ENCODE measurements around the gene TFAP2E.
"Not testable (repeated sequence)": the region's sequence is repeated elsewhere in the genome, so short reads cannot be mapped to it uniquely, and the experiment has no call there.

TFAP2E gene

GRCh38 chr1:35574125-35574654 is 1.1 kb downstream of the TFAP2E start:
- DNase-seq (ENCODE audit: low read depth), result no peak

GRCh38 chr1:35574655-35575415 is 1.7 kb downstream of the TFAP2E start:
- DNase-seq (ENCODE audit: low read depth), result no peak

GRCh38 chr1:35575416-35575958 is 2.4 kb downstream of the TFAP2E start:
- no peak for DNase-seq (ENCODE audit: low read depth)

DNA sequence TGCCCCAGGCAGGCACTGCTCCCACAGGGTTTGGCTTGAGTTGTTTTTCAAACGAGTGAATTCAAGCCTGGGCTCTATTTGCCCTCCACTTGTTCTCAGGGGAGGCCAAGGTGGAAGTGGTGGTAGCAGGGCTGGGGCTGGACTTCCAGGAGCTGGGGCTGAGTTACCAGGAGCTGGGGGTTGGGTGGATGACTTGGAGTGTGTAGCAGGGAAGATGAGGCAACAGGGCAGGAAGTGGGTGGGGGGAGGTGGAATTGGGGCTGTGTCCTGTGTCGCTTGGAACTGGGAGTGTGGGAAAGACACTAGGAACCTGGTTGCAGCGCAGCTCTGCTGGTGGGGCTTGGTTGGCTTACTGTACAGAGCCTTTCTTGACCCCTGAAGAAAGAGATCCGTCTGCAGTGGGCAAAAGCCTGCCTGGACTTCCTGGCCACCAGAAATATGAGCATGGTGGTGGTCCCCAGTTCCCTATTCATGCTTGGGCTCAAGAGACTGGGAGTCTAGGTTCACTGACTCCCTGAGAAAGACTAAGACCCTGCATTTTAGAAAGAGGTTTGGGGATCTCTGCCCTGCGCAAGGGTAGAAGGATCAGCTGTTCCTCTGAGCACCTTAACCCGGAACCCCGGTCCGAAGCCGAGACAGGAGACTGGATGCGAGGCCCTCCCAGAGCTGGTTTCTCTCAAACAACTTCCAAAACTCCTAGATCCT is 3.1 kb downstream of the TFAP2E start:
- DNase-seq (ENCODE audit: low read depth), result no peak

DNA sequence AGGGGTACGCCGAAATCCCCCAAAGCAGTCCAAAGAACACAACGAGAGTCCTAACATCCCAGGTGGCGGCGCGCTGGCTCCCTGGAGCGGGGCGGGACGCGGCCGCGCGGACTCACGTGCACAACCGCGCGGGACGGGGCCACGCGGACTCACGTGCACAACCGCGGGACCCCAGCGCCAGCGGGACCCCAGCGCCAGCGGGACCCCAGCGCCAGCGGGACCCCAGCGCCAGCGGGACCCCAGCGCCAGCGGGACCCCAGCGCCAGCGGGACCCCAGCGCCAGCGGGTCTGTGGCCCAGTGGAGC is 3.6 kb downstream of the TFAP2E start:
- DNase-seq (ENCODE audit: low read depth), result not testable (repeated sequence)

DNA sequence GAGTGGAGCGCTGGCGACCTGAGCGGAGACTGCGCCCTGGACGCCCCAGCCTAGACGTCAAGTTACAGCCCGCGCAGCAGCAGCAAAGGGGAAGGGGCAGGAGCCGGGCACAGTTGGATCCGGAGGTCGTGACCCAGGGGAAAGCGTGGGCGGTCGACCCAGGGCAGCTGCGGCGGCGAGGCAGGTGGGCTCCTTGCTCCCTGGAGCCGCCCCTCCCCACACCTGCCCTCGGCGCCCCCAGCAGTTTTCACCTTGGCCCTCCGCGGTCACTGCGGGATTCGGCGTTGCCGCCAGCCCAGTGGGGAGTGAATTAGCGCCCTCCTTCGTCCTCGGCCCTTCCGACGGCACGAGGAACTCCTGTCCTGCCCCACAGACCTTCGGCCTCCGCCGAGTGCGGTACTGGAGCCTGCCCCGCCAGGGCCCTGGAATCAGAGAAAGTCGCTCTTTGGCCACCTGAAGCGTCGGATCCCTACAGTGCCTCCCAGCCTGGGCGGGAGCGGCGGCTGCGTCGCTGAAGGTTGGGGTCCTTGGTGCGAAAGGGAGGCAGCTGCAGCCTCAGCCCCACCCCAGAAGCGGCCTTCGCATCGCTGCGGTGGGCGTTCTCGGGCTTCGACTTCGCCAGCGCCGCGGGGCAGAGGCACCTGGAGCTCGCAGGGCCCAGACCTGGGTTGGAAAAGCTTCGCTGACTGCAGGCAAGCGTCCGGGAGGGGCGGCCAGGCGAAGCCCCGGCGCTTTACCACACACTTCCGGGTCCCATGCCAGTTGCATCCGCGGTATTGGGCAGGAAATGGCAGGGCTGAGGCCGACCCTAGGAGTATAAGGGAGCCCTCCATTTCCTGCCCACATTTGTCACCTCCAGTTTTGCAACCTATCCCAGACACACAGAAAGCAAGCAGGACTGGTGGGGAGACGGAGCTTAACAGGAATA is 4.2 kb downstream of the TFAP2E start:
- DNase-seq (ENCODE audit: low read depth), result peak; percentile 45

DNA sequence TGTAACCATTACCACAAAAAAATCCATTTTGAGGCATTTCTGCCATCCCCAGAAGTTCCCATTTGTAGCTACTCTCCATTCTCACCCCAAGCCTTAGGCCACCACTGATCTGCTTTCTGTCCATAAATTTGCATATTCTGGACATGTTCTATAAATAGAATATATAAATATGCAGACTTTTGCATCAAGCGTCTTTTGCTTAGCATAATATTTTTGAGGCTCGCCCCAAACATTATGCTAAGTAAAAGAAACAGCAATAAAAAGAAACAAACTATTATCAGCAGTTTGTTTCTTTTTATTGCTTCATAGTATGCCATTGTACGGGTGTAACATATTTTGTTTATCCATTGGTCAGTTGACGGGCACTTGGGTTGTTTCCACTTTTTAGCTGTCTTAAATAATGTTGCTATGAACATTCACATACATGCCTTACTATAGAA is 7.9 kb downstream of the TFAP2E start:
- no peak for DNase-seq (ENCODE audit: low read depth)

DNA sequence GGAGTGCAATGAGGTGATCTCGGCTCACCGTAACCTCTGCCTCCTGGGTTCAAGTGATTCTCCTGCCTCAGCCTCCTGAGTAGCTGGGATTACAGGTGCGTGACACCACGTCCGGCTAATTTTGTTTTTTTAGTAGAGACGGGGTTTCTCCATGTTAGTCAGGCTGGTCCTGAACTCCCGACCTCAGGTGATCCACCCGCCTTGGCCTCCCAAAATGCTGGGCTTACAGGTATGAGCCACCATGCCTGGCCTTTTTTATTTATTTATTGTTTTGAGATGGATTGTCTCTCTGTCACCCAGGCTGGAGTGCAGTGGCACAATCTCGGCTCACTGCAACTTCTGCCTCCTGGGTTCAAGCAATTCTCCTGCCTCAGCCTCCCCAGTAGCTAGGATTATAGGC is 8.5 kb downstream of the TFAP2E start:
- DNase-seq (ENCODE audit: low read depth), result not testable (repeated sequence)

DNA sequence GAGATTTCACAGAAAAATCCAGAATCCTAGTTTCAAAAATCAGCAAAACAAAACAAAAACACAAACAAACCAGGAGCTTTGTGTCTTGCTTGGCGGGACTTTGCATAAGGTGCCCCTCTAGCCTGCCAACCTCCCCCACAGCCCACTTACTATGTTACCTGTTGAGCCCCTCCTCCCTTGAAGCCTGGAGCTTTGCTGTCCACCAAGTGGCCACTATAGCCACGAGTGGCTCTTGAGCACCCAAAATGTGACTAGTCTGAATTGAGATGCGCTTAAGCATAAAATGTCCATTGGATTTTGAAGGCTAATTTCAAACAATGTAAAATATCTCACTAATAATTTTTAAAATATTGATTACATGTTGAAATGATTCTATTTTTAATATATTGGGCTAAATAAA is 12.2 kb downstream of the TFAP2E start:
- DNase-seq (ENCODE audit: low read depth), result no peak

- DNase-seq (ENCODE audit: low read depth), result not testable (repeated sequence)
Measured at GRCh38 chr1:35585805-35586204, 12.7 kb downstream of the TFAP2E start.

DNA sequence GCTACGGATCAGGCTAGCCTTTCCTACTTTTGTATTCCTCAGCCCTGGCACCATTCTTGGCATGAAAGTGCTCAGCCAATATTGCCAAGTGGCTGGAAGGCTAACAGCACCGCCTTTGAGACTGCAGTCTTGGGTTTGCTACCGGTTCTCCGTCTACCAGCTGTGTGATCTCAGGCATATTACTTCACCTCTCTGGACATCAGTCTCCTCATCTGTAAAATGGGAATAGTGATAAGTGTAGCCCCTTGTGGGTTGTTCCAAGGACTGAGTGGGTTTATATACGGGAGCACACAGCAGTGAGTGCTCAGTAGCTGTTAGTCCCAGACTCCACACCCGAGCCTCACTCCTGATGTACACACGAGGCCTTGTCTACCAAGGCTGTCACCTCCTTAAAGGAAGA is 13.7 kb downstream of the TFAP2E start:
- DNase-seq (ENCODE audit: low read depth), result no peak

DNA sequence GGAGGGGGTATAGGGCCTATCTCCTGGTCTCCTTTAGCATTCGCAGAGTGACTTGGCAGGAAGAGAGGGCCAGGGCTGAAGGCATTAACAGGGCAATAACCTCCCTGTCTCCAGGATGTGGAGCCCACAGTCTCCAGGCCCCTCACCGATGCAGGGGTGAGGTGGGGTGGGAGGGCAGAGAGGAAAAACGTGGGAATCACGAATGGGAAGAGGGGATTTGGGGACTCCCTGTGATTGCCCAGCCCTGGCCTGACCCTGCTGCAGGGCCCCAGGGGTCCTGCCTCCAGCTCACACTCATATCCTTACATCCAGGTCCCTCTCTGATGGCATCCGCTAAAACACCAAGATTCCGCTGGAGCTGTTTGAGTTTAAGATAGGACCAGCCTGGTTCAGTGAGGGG is 14.6 kb downstream of the TFAP2E start:
- no peak for DNase-seq (ENCODE audit: low read depth)

- DNase-seq (ENCODE audit: low read depth), result no peak
Measured at GRCh38 chr1:35588197-35588910, 15.2 kb downstream of the TFAP2E start.

DNA sequence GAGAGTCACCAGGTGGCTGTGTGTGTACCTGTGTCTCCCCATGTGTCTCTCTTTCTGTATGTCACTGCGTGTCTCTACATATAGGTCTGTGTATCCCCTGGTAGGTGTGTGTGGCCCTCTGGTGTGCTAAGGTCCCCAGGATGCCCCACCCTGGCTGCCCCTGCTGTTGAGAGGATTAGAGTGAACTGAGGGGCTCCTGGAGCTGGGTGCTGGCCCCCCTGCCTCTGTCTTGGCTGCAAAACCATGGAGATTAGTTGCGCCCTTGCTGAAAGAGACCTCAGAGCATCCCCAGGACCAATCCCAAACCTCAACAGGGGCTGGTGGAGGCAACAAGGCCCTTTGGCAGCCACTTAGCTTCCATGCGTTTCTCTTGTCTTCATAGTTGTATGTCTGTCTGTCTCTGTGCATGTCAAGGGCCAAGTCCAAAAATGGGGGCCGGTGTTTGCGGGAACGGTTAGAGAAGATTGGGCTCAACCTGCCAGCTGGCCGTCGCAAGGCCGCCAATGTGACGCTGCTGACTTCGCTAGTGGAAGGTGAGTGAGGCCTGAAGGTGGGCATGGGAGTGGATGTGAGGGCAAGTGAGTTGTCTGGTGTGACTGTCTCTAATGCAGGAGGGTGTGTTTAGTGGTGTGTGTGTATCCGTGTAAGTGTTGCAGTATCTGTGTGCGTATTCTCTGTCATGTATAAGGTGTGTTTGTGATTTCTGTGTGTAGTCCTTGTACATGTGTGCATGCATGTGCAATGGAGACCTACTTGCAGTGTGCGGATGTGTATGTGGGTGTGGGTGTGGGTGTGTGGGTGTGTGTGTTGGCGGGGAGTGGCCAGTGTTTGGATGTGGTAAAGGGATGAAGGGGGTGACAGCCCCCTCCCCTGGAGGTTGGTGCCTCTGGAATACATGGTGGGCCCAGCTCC is 16.7 kb downstream of the TFAP2E start:
- no peak for DNase-seq (ENCODE audit: low read depth)

DNA sequence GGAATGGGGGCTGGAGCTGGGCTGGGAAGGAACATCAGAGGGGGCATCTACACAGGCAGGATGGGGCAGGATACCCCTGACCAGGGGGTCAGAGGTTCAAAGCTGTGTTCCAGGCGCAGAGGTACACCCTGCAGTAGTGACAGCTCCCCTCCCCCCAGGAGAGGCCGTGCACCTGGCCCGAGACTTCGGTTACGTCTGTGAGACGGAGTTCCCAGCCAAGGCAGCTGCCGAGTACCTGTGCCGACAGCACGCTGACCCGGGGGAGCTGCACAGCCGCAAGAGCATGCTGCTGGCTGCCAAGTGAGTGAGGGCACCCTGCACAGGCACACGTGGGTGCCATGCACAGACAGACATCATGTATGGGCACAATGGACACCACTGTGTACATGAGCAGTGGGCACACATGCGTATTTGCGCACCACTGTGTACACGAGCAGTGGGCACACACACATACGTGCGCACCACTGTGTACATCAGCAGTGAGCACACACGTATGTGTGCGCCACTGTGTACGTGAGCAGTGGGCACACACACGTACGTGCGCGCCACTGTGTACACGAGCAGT is 17.4 kb downstream of the TFAP2E start:
- DNase-seq (ENCODE audit: low read depth), result no peak

- no peak for DNase-seq (ENCODE audit: low read depth)
Measured at GRCh38 chr1:35591211-35591610, 18.1 kb downstream of the TFAP2E start.

DNA sequence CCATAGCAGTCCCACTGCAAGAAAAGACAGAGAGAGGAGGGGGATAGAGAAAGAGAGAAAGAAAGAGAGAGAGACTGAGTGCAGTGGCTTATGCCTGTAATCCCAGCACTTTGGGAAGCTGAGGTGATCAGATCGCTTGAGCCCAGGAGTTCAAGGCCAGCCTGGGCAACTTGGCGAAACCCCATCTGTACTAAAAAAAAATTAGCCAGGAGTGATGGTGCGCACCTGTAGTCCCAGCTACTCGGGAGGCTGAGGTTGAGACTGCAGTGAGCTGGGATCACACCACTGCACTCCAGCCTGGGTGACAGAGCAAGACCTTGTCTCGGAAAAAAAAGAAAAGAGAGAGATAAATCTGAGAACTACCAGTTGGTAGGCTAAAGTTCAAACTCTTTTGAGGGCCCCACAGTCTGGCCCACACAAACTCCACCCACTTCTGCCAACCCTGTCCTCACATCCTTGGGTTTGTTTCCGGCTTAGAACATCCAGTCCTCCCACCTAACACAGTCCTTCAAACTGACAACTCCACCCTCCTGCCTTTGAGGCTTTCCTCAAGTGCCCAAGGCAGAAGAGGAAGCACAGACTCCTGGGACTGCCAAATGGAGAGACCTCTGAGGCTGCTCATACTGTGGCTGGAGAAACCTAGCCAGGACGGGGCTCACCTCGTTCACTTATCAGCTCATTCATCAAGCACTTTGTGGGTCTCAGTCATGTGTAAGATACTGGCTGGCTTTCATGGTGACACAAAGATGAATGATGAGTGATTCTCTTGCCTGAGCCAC is 20.1 kb downstream of the TFAP2E start:
- no peak for DNase-seq (ENCODE audit: low read depth)

DNA sequence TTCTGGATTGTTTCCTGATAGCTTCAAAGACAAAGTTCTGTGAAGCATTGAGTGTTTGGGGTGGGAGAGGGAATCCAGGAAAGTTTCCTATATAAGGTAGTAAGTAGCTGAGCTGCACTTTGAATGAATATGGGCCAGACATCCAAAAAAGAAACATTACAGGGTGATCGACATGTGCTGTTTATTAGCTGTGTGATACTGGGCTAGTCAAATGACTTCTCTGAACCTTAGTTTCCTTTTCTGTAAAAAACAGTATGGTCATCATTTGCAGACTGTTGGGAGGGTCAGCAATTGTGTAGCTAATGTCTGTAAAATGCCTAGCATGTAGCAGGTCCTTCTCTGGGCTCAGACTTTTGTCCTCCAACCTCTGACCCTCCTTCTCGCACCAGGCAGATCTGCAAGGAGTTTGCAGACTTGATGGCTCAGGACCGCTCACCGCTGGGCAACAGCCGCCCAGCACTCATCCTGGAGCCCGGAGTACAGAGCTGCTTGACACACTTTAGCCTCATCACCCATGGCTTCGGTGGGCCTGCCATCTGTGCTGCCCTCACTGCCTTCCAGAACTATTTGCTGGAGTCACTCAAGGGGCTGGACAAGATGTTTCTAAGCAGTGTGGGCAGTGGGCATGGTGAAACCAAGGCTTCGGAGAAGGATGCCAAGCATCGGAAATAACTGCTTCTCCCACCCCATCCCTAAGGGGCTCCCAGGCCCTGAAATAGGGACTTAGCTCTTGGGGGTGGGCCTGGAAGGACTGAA is 21.1 kb downstream of the TFAP2E start:
- no peak for DNase-seq (ENCODE audit: low read depth)

DNA sequence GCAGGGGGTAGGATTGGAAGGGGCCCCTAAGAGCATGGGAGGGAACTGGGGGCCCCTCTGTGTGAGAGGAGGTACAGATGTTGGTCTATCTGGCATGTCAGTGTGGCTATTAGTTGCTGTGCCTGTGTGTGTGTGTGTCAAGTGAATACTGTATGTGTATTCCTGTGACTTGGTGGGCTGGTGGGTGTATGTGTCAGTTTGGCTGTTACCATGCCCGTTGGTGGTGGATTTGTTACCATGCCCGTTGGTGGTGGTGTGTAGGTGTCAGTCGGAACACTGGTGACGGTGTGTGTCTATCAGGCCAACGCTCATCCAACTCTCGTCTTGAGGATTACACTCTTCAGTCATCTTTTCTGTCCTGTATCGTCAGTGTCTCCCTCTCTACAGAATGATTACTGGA is 22.6 kb downstream of the TFAP2E start:
- DNase-seq (ENCODE audit: low read depth), result no peak
